ENCODE measurements around the gene GHR.

GHR gene

DNA sequence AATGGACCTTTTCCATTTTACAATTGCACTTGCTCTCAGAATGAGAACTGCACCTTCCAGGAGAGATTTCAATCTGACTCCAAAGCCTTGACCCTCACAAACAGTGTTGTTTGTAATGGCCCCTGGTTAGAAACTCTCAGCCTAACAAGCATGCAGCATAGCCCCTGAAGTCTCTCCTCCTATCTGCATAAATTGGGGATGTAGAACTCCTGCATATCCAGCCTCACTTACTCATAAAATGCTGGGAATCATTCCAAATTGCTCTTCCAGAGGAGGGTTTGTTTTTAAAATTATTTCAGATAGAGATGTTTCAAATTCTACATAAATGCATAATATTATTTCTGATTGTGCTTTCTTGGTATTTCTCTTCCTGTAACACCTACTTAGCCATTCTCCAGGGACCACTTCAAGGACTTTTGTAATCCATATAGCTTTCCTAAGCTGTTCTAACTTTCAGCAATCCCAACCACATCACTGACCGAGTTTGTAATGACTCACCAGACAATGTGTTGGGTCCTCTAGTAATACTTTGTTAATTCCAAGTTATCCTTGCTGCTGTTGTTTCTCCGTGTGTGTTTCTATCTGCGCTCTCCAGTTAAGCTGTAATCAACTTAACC, 189.6 kb downstream of the GHR start:
- DNase-seq = no peak

DNA sequence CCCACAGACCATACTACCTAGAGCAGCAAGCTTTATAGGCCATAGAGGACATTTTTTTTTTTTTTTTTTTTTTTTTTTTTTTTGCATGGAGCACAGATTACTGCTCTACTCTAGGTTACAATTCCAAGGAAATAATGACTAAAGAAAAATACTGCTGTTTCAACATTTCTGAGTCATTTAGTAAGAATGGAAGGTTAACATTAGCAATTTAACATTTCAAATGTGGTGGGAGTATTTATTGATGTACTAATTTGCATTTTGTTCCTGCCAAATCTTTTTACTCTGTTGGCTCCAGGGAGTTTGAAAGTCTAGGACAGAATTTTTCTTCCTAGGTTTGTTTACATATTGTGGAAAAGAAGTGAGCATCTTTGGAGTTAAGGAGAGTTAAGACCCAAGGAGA, 191.3 kb downstream of the GHR start:
- no peak for DNase-seq

DNA sequence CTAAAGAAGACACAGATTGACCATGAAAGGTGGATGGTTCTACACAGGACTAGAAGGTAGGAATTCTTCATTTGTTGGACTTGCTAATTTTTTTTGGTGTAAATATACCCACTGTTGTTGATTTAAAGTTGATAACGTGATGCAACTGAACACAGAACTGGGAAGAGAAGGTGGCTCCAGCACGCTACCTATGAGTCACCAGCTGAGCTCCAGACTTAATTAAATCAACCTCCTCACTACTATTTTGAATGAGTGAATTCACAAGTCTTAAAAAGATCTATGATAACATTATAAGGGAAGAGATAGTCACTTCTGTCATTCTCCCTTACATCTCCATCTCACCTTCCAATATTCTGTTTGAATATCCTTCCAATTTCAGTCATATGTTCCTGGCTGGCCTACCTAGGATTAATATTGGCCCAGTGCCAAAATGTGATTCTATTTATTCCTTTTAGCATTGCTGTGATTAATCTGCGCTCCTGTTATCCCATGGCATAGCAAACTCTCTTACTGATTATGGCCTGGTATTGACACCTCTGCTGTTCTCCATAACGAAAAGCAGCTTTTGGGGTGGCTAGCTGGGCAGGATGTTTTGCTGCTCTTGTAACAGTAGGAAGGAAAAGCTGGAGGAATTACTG, 197.5 kb downstream of the GHR start:
- DNase-seq = no peak

DNA sequence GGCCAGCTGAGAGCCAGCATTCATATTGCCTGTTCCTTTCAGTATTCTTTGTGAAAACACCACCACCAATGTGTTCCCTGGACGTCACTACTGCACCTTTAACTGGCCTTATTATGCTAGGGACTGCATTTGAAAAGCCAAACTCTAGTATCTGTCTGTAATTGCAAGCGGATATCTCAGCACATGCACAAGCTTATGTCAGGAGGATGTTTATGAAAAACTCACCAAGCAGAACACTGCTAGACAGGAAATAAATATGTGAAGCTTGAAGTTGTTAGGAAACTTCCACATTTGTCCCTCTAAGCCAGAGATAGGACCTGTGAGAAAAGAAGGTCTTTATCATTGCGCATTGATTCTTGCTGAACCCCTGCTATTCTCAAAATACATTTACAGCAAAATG, 198.0 kb downstream of the GHR start:
- no peak for DNase-seq

DNA sequence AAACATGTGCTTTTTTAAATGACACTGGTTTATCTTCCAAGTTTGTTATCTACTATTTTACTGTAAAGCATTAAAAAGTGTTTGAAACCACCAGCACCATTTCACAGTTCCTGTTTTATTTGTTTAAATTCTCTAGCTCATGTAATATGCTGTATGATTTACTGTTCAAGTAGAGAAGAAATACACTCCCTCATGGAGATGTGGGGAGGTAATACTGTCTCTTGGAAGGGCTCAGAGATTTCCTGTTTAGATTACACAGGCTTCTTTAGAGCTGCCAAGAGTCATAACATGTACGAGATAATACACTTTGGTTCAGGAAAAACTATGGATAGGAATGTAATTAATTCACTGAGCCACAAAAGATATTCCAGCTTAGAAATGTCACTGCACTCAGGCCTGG, 198.4 kb downstream of the GHR start:
- DNase-seq = no peak

DNA sequence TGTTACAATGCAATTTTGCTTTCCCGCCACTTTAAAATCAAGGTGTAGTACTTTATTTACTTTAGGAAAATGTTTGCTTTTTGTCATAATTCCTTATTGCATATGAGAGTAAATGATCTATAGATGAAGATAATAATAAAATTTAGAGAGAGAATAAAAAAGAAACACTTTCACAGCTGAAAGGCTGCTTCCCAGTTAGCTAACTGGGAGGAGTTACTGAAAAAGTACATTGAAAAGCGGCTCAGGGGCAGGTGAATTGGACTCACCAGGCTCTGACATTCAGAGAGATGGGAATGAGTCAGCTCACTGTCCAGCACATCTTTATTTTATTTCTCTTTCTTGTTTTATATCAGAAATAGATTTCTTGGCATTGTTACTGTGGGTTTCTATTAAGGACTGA, 201.7 kb downstream of the GHR start:
- DNase-seq = no peak

DNA sequence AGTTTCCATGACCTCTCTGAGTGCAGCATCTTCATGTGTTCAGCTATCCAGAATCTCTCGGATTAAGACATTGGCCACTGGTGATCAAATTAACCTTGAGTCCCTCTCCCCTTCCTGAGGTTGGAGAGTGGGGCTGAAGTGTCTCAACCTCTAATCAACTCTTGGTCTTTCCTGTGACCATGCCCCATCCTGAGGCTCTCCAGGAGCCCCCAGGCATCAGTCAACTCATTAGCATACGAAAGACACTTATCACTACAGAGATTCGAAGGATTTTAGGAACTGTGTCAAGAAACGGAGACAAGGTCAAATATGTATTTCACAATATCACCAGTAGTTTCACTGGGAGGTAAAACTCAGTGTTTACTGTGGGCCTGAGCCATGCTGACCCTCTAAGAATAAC, 203.2 kb downstream of the GHR start:
- no peak for DNase-seq

DNA sequence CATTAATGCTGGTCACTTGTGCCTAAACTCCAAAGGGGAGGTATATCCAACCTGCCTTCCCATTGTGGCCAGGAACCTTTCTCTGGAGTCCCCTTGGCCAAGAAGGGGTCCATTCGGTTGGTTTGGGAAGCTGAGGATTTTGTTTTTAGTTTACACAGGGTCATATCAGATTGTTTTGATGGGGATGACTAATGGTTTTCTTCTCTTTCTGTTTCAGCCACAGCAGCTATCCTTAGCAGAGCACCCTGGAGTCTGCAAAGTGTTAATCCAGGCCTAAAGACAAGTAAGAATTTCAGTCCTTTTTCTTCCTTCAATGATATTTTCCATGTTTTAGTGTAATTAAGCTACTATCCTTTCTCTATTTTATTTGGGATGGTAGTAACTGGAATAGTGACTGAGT, 205.6 kb downstream of the GHR start:
- DNase-seq = no peak

GRCh38 chr5:42629284-42629683, 206.0 kb downstream of the GHR start:
- DNase-seq = no peak

DNA sequence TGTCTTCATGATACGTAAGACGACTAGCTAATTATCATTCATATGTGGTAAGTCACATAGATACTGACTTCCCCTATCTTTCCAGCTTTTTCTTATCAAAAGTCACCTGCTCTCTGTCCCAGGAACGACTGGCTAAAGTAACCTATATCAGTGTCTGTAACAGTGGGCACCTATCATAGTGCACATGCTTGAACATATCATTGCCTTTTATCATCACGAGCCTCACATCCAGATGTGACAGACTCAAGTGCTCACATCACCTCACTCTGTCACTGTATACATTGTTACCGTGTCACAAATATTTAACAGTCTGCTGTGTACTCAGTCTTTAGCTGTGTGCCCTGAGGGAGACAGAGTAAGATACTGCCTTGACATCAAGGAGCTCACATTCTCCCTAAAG, 208.0 kb downstream of the GHR start:
- no peak for DNase-seq

- DNase-seq = no peak
These were observed 209.2 kb downstream of the GHR start for GRCh38 chr5:42632354-42632900.

- no peak for DNase-seq
These were observed 211.3 kb downstream of the GHR start for GRCh38 chr5:42634575-42634974.

DNA sequence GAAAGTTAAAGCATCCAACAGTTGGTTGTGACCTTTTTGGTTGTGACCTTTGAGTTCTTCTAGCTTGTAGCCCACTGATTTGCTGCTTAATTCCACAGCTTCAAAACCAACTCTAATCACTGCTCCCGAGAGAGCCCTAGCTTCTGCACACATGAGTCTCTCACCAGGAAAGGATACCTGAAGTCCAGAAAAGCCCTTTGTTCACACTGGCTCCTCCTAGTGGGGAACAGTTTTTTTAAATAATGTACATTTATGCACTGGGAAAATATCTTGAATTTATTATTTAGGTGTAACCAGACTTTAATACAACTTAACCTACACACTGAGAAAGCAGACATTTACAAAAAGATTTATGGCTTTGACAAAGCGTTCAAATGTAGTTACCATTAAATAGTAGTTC, 213.2 kb downstream of the GHR start:
- DNase-seq = no peak

GRCh38 chr5:42636946-42637345, 213.7 kb downstream of the GHR start:
- no peak for DNase-seq

GRCh38 chr5:42638972-42639371, 215.7 kb downstream of the GHR start:
- no peak for DNase-seq

- DNase-seq = no peak
These were observed 217.6 kb downstream of the GHR start for GRCh38 chr5:42640835-42641234.

DNA sequence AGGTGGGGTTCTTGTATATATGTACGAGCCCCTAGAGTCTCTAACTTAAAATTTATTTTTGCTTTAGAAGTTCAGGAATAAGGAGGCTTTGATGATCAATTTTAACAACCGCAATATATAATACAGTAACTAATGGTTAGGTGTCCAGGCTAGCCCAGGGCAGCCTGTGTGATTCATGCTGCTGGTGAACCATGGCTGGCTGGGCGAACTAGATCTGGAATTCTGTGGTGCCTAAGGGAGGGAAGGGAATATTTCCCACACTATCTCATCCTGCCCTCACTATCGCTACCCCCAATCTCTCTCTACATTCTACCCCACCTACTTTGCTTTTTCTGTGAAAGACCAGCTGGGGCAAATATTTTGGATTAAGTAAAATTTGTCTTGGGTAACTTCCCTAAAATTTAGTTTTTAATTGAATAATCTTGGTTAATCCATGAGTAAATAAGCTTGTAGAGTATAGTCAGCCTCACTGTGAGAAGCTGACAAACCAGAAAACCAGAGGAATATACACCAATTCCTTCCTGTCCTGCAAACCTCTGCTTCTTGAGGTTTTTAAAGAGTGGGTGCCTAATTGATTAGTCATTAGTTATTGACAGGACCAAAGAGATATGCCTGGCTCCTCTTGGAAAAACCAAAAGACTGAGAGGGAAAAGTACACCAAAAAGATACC, 218.2 kb downstream of the GHR start:
- DNase-seq = no peak

DNA sequence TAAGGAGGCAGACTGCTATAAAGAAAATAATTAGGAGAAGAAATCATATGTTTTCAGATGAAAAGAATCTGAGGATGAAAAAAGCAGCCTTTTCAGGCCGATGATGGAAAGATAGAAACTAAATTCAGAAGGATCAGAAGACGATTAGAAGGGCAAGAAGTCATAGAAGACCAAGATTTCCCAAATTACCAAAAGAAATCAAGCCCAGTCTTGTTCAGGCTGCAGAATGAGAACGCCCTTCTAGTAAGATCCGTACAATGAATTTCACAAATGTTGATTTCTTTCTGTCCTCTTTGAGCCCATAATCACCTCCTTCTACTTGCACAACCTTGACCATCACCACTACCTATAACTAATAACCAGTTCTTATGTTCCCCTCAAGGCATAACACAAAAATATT, 218.8 kb downstream of the GHR start:
- DNase-seq = no peak

GRCh38 chr5:42643360-42643759, 220.1 kb downstream of the GHR start:
- DNase-seq = no peak

- no peak for DNase-seq
These were observed 221.9 kb downstream of the GHR start for GRCh38 chr5:42645138-42645537.

- DNase-seq = no peak
These were observed 224.8 kb downstream of the GHR start for GRCh38 chr5:42648036-42648435.

DNA sequence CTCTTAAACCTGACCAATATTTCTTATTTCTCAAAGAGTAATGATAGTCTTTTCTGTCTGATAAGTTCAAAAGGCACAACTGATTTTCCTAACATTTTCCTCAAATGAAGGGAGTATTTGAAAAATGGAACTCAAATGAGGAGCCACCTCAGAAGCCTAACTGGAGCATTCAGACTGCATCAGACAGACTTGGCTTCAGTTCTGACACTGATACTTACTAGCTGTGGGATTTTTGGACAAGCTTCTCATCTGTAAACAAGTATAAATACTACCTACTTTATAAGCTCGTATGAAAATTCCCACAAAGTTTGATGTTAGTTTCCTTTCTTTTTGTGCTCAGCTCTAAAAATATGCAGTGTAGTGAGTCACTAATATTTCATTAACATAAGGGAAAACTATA, 225.7 kb downstream of the GHR start:
- no peak for DNase-seq

DNA sequence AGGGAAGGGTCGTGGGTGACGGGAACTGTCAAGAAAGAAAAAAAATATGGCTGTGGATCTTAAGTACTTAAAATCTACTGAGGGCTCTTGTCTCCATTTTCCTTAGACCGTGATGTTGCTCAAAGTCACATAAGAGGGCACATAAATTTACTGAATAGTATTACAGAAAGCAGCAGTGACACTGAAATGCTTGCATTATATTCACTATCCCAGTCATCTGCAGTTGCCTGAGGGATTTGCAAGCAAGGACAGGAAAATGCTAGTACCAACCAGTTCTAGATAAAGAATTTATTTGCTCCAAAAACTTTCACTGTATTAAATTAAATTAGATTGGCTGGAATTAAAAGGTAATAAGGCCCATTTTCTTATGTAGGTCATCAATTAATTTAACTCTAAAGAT, 226.8 kb downstream of the GHR start:
- DNase-seq = no peak

DNA sequence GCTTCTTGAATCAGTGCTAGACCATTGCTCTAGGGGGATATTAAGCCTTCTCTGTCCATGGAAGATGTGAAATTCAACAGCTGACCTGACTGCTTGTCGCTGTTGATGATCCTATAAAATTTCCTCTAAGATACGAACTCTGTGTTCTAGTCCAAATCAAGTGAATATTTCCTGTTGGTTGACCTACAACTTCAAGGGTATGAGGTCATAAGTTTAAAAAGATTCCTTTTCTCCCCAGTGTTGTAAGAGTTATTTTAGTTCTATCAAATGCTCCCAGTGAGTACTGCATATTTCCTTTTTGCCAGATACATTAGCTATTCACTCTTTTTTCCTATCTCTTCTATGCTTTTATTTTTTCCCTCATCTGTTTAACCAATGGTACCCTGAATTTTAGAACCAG, 230.5 kb downstream of the GHR start:
- no peak for DNase-seq

Measured in activated T-cell treated with anti-CD3 and anti-CD28 coated beads, Interleukin-2, amount 50 U/mL, for 48 hours (primary cell).